Measurements from ENCODE around the gene CFL1.
A peak's percentile ranks its signal among the peaks of the same experiment; 100 is the strongest.

CFL1 gene

DNA sequence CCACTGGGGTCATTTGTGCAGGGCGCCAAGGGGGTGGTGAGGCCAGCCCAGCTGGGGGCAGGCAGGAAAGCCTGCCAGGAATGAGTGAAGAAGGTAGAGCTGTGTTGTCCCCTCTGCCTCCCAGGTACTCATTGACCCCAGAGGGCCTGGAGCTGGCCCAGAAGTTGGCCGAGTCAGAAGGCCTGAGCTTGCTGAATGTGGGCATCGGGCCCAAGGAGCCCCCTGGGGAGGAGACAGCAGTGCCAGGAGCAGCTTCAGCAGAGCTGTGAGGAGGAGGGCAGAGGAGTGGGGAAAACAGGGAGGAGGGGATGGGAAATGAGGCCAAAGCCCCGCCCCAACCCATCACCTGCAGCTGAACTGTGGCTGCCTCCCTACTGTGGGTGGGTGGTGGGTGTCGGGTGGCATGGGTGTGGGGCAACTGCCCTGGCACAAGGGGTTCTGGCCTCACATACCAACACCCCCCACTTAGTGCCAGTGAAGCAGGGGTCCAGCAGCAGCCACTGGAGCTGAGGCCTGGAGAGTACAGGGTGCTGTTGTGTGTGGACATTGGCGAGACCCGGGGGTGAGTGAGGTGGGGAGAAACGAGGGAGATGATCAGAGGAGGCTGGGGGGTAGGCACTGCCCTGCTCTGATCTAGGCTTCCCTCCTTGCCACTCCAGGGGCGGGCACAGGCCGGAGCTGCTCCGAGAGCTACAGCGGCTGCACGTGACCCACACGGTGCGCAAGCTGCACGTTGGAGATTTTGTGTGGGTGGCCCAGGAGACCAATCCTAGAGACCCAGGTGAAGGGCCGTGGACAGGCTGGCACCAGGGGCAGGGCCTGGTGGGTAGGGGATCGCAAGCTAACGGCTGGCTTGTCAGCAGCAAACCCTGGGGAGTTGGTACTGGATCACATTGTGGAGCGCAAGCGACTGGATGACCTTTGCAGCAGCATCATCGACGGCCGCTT, 5.2 kb upstream of the CFL1 start:
- H3K4me1 ChIP-seq (ENCODE audit: insufficient read depth, poor library complexity, severe bottlenecking), result no peaks in the 10 kb centered on the region
- DNase-seq (ENCODE audit: low spot score) (peak; percentile 47), ATAC-seq (ENCODE audit: low read depth) (no peak)
- no peak overlapping the region for H3K27ac ChIP-seq (ENCODE audit: poor library complexity, severe bottlenecking)
- H3K9me3 ChIP-seq (ENCODE audit: severe bottlenecking), result no peaks in the 10 kb centered on the region
- TF ChIP-seq, protein P1, sequence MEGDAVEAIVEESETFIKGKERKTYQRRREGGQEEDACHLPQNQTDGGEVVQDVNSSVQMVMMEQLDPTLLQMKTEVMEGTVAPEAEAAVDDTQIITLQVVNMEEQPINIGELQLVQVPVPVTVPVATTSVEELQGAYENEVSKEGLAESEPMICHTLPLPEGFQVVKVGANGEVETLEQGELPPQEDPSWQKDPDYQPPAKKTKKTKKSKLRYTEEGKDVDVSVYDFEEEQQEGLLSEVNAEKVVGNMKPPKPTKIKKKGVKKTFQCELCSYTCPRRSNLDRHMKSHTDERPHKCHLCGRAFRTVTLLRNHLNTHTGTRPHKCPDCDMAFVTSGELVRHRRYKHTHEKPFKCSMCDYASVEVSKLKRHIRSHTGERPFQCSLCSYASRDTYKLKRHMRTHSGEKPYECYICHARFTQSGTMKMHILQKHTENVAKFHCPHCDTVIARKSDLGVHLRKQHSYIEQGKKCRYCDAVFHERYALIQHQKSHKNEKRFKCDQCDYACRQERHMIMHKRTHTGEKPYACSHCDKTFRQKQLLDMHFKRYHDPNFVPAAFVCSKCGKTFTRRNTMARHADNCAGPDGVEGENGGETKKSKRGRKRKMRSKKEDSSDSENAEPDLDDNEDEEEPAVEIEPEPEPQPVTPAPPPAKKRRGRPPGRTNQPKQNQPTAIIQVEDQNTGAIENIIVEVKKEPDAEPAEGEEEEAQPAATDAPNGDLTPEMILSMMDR (IDR thresholded peaks at IDR 0.05; ENCODE audit: poor library complexity, severe bottlenecking), result no peak
- peaks cover 69% of the 10 kb centered on the region for H3K36me3 ChIP-seq (ENCODE audit: low read depth)
- no peak overlapping the region for H3K4me3 ChIP-seq (ENCODE audit: severe bottlenecking)
- H3K27me3 ChIP-seq (ENCODE audit: insufficient read depth, poor library complexity, severe bottlenecking), result no peaks in the 10 kb centered on the region

- Histone ChIP-seq H3K27me3 (ENCODE audit: insufficient read depth, poor library complexity, severe bottlenecking) (no peaks in the 10 kb centered on the region), H3K27ac (ENCODE audit: poor library complexity, severe bottlenecking) (peak overlapping the region; percentile 91), H3K4me1 (ENCODE audit: insufficient read depth, poor library complexity, severe bottlenecking) (no peaks in the 10 kb centered on the region), H3K36me3 (ENCODE audit: low read depth) (peaks cover 63% of the 10 kb centered on the region), H3K9me3 (ENCODE audit: severe bottlenecking) (no peaks in the 10 kb centered on the region), H3K4me3 (ENCODE audit: severe bottlenecking) (no peak overlapping the region)
- ATAC-seq (ENCODE audit: low read depth), result no peak
- TF ChIP-seq, protein P1 (IDR thresholded peaks at IDR 0.05; ENCODE audit: poor library complexity, severe bottlenecking), result no peak
- peak; percentile 47 for DNase-seq (ENCODE audit: low spot score)
Measured at GRCh38 chr11:65862191-65862735, 4.3 kb upstream of the CFL1 start.

- DNase-seq (ENCODE audit: low spot score), result peak; percentile 47
- TF ChIP-seq, protein P1 (IDR thresholded peaks at IDR 0.05; ENCODE audit: poor library complexity, severe bottlenecking), result no peak
- no peaks in the 10 kb centered on the region for H3K9me3 ChIP-seq (ENCODE audit: severe bottlenecking)
- H3K27me3 ChIP-seq (ENCODE audit: insufficient read depth, poor library complexity, severe bottlenecking), result no peaks in the 10 kb centered on the region
- H3K4me1 ChIP-seq (ENCODE audit: insufficient read depth, poor library complexity, severe bottlenecking), result no peaks in the 10 kb centered on the region
- H3K4me3 ChIP-seq (ENCODE audit: severe bottlenecking), result peak overlapping the region; percentile 97
- H3K36me3 ChIP-seq (ENCODE audit: low read depth), result peaks cover 63% of the 10 kb centered on the region
- ATAC-seq (ENCODE audit: low read depth), result no peak
- peak overlapping the region; percentile 91 for H3K27ac ChIP-seq (ENCODE audit: poor library complexity, severe bottlenecking)
Measured at GRCh38 chr11:65861533-65862183, 3.7 kb upstream of the CFL1 start.

- no peaks in the 10 kb centered on the region for H3K9me3 ChIP-seq (ENCODE audit: severe bottlenecking)
- ATAC-seq (ENCODE audit: low read depth) (no peak), DNase-seq (ENCODE audit: low spot score) (peak; percentile 49)
- peak overlapping the region; percentile 91 for H3K27ac ChIP-seq (ENCODE audit: poor library complexity, severe bottlenecking)
- peak overlapping the region; percentile 97 for H3K4me3 ChIP-seq (ENCODE audit: severe bottlenecking)
- H3K27me3 ChIP-seq (ENCODE audit: insufficient read depth, poor library complexity, severe bottlenecking), result no peaks in the 10 kb centered on the region
- TF ChIP-seq, protein P1 (IDR thresholded peaks at IDR 0.05; ENCODE audit: poor library complexity, severe bottlenecking), result no peak
- no peaks in the 10 kb centered on the region for H3K4me1 ChIP-seq (ENCODE audit: insufficient read depth, poor library complexity, severe bottlenecking)
- peaks cover 63% of the 10 kb centered on the region for H3K36me3 ChIP-seq (ENCODE audit: low read depth)
Measured at GRCh38 chr11:65861165-65861505, 3.2 kb upstream of the CFL1 start.

Data from RWPE2 (cell line).